BLaER1 (cell line): ENCODE results near the gene MOGAT3.

Experiments
- H3K27ac ChIP-seq: shearing (Covaris generic); formaldehyde crosslinking; 2 replicates; pipeline ENCODE4 v1.8.1; 2022
- H3K27me3 ChIP-seq: shearing (Covaris generic); formaldehyde crosslinking; 2 replicates; pipeline ENCODE4 v1.8.1; 2022
- H3K36me3 ChIP-seq: shearing (Covaris generic); formaldehyde crosslinking; 2 replicates; pipeline ENCODE4 v1.8.1; 2022
- H3K4me1 ChIP-seq: shearing (Covaris generic); formaldehyde crosslinking; 2 replicates; pipeline ENCODE4 v1.8.1; 2022
- H3K4me2 ChIP-seq: shearing (Covaris generic); formaldehyde crosslinking; 2 replicates; pipeline ENCODE4 v1.8.1; 2022
- H3K4me3 ChIP-seq: shearing (Covaris generic); formaldehyde crosslinking; 2 replicates; pipeline ENCODE4 v1.8.1; 2022
- H3K9ac ChIP-seq: shearing (Covaris generic); formaldehyde crosslinking; 2 replicates; pipeline ENCODE4 v1.8.1; 2022
- H3K9me3 ChIP-seq: shearing (Covaris generic); formaldehyde crosslinking; 2 replicates; pipeline ENCODE4 v1.8.1; 2022
- H4K20me1 ChIP-seq: shearing (Covaris generic); formaldehyde crosslinking; 2 replicates; pipeline ENCODE4 v1.8.1; 2022
- Cebpa-rat ChIP-seq: shearing (Covaris generic); IDR thresholded peaks from 2 replicates; pipeline ENCODE4 v1.8.1; 2022

MOGAT3 gene

GRCh38 chr7:101240226-101241014 lies 39.6 kb upstream of the MOGAT3 start:
- peaks cover 38% of the 10 kb centered on the region for H3K36me3 ChIP-seq

GRCh38 chr7:101239951-101240220 lies 39.0 kb upstream of the MOGAT3 start:
- Histone ChIP-seq H3K27me3 (no peaks in the 10 kb centered on the region), H3K4me3 (no peak overlapping the region), H4K20me1 (peaks cover 9% of the 10 kb centered on the region; the same call in 1 of the 2 replicates), H3K4me1 (peaks cover 85% of the 10 kb centered on the region), H3K36me3 (peaks cover 42% of the 10 kb centered on the region), H3K27ac (peak overlapping the region; percentile 89), H3K9ac (peak overlapping the region; percentile 81), H3K9me3 (no peaks in the 10 kb centered on the region), H3K4me2 (peak overlapping the region; percentile 99)
- no peak for TF ChIP-seq Cebpa-rat

More at GRCh38 chr7:101240226-101241014, 39.6 kb upstream of the MOGAT3 start:
- TF ChIP-seq Cebpa-rat = no peak
- no peaks in the 10 kb centered on the region for H3K9me3 ChIP-seq
- H3K9ac ChIP-seq = no peak overlapping the region
- peak overlapping the region; percentile 89 for H3K27ac ChIP-seq
- H3K4me1 ChIP-seq = peaks cover 85% of the 10 kb centered on the region
- peaks cover 9% of the 10 kb centered on the region; the same call in 1 of the 2 replicates for H4K20me1 ChIP-seq
- no peaks in the 10 kb centered on the region for H3K27me3 ChIP-seq
- H3K4me3 ChIP-seq = no peak overlapping the region
- H3K4me2 ChIP-seq = peak overlapping the region; percentile 99

GRCh38 chr7:101239191-101239950 lies 38.5 kb upstream of the MOGAT3 start:
- Histone ChIP-seq H3K4me2 (peak overlapping the region; percentile 99), H3K27me3 (no peaks in the 10 kb centered on the region), H3K27ac (peak overlapping the region; percentile 89), H3K4me3 (peak overlapping the region; percentile 66), H4K20me1 (peaks cover 9% of the 10 kb centered on the region; the same call in 1 of the 2 replicates), H3K4me1 (peaks cover 85% of the 10 kb centered on the region), H3K9ac (peak overlapping the region; percentile 81), H3K36me3 (peaks cover 47% of the 10 kb centered on the region), H3K9me3 (no peaks in the 10 kb centered on the region)
- TF ChIP-seq Cebpa-rat = no peak

- no peaks in the 10 kb centered on the region for H3K9me3 ChIP-seq
- peaks cover 79% of the 10 kb centered on the region for H3K4me1 ChIP-seq
- H3K27ac ChIP-seq = peak overlapping the region; percentile 89
- no peak for TF ChIP-seq Cebpa-rat
- peaks cover 8% of the 10 kb centered on the region; the same call in 1 of the 2 replicates for H4K20me1 ChIP-seq
- no peaks in the 10 kb centered on the region for H3K27me3 ChIP-seq
- peaks cover 52% of the 10 kb centered on the region for H3K36me3 ChIP-seq
- H3K4me2 ChIP-seq = peak overlapping the region; percentile 99
- H3K4me3 ChIP-seq = peak overlapping the region; percentile 66
- H3K9ac ChIP-seq = peak overlapping the region; percentile 81
These were observed 37.7 kb upstream of the MOGAT3 start for GRCh38 chr7:101238226-101239182.

GRCh38 chr7:101237206-101238067 lies 36.6 kb upstream of the MOGAT3 start, which contains the start of gene CLDN15:
Gene CLDN15 (minus strand): TSS chr7:101237802. CDS start chr7:101237581, 221 bp downstream.
- Histone ChIP-seq H3K4me3 (peak within 1 kb of the TSS; percentile 66), H3K4me2 (peak within 1 kb of the TSS; percentile 99), H3K9me3 (no peaks in the 10 kb centered on the region), H3K27ac (peak within 1 kb of the TSS; percentile 89), H3K9ac (peak within 1 kb of the TSS; percentile 81), H3K4me1 (peaks cover 72% of the 10 kb centered on the region), H3K27me3 (no peaks in the 10 kb centered on the region), H3K36me3 (peaks cover 43% of the 10 kb centered on the region), H4K20me1 (0 out of 2 replicates have a peak, but pooled peaks cover 4% of the 10 kb centered on the region)
- no peak for TF ChIP-seq Cebpa-rat

GRCh38 chr7:101236292-101236835 lies 35.5 kb upstream of the MOGAT3 start:
- TF ChIP-seq Cebpa-rat = no peak
- no peaks in the 10 kb centered on the region for H3K27me3 ChIP-seq
- peaks cover 63% of the 10 kb centered on the region for H3K4me1 ChIP-seq
- peaks cover 48% of the 10 kb centered on the region for H3K36me3 ChIP-seq
- peak overlapping the region; percentile 66 for H3K4me3 ChIP-seq
- H3K4me2 ChIP-seq = peak overlapping the region; percentile 99
- H4K20me1 ChIP-seq = 0 out of 2 replicates have a peak, but pooled peaks cover 14% of the 10 kb centered on the region
- peak overlapping the region; percentile 89 for H3K27ac ChIP-seq
- H3K9me3 ChIP-seq = no peaks in the 10 kb centered on the region
- H3K9ac ChIP-seq = peak overlapping the region; percentile 81

- peak overlapping the region; percentile 89; the same call in 1 of the 2 replicates for H3K27ac ChIP-seq
- no peaks in the 10 kb centered on the region for H3K9me3 ChIP-seq
- H4K20me1 ChIP-seq = peaks cover 19% of the 10 kb centered on the region; the same call in 1 of the 2 replicates
- peak overlapping the region; percentile 81 for H3K9ac ChIP-seq
- no peak for TF ChIP-seq Cebpa-rat
- H3K36me3 ChIP-seq = peaks cover 49% of the 10 kb centered on the region
- H3K4me2 ChIP-seq = peak overlapping the region; percentile 99
- peaks cover 60% of the 10 kb centered on the region for H3K4me1 ChIP-seq
- no peaks in the 10 kb centered on the region for H3K27me3 ChIP-seq
- H3K4me3 ChIP-seq = peak overlapping the region; percentile 66; the same call in 1 of the 2 replicates
These were observed 34.7 kb upstream of the MOGAT3 start for GRCh38 chr7:101235522-101235921.

- Histone ChIP-seq H3K4me3 (no peak overlapping the region), H3K9ac (no peak overlapping the region), H4K20me1 (peaks cover 21% of the 10 kb centered on the region; the same call in 1 of the 2 replicates), H3K4me1 (peaks cover 58% of the 10 kb centered on the region), H3K9me3 (no peaks in the 10 kb centered on the region), H3K27me3 (no peaks in the 10 kb centered on the region), H3K27ac (no peak overlapping the region), H3K36me3 (peaks cover 47% of the 10 kb centered on the region), H3K4me2 (peak overlapping the region; percentile 99)
- TF ChIP-seq Cebpa-rat = no peak
These were observed 34.2 kb upstream of the MOGAT3 start for GRCh38 chr7:101235050-101235449.
